GM19023 (cell line): ENCODE measurements around the gene KIAA0930.
"Not testable (repeated sequence)": the region's sequence is repeated elsewhere in the genome, so short reads cannot be mapped to it uniquely, and the experiment has no call there.

Experiments
- ATAC-seq: cut with Tn5 transposase; IDR thresholded peaks from one replicate; pipeline ENCODE4 v1.9.1; 2021; ENCODE audit warnings: mild to moderate bottlenecking, moderate library complexity; ENCODE audit not compliant: unreplicated experiment

The KIAA0930 gene

GRCh38 chr22:45263463-45264269 lies 23.0 kb upstream of the KIAA0930 start:
- peak; percentile 76 for ATAC-seq

GRCh38 chr22:45262931-45263462 lies 22.3 kb upstream of the KIAA0930 start:
- peak; percentile 20 for ATAC-seq

GRCh38 chr22:45262195-45262930 lies 21.7 kb upstream of the KIAA0930 start:
- no peak for ATAC-seq

- ATAC-seq, result no peak
Observed at GRCh38 chr22:45261407-45262088, 20.9 kb upstream of the KIAA0930 start.

- ATAC-seq, result not testable (repeated sequence)
Observed at GRCh38 chr22:45260395-45260759, 19.7 kb upstream of the KIAA0930 start.

- ATAC-seq, result no peak
Observed at GRCh38 chr22:45259754-45260394, 19.2 kb upstream of the KIAA0930 start.

GRCh38 chr22:45257941-45258340 lies 17.2 kb upstream of the KIAA0930 start:
- ATAC-seq, result not testable (repeated sequence)

- no peak for ATAC-seq
Observed at GRCh38 chr22:45254789-45255278, 14.1 kb upstream of the KIAA0930 start.

GRCh38 chr22:45254388-45254787 lies 13.7 kb upstream of the KIAA0930 start:
- no peak for ATAC-seq

- no peak for ATAC-seq
Observed at GRCh38 chr22:45253039-45253641, 12.4 kb upstream of the KIAA0930 start.

- ATAC-seq, result no peak
Observed at GRCh38 chr22:45251825-45252224, 11.1 kb upstream of the KIAA0930 start.

GRCh38 chr22:45248832-45249561 lies 8.3 kb upstream of the KIAA0930 start:
- peak; percentile 57 for ATAC-seq

GRCh38 chr22:45246060-45246985 lies 5.6 kb upstream of the KIAA0930 start:
- no peak for ATAC-seq

- no peak for ATAC-seq
Observed at GRCh38 chr22:45244916-45245315, 4.2 kb upstream of the KIAA0930 start.

GRCh38 chr22:45242778-45243191 lies 2.1 kb upstream of the KIAA0930 start:
- ATAC-seq, result no peak

- ATAC-seq, result no peak
Observed at GRCh38 chr22:45240104-45240809, 437 bp downstream of the KIAA0930 start.

GRCh38 chr22:45239681-45240051 lies 1.0 kb downstream of the KIAA0930 start:
- no peak for ATAC-seq
